Nephron progenitor cell (in vitro differentiated cells): ENCODE measurements around the gene FLRT3.

Experiments
- DNase-seq: peaks from one replicate; pipeline ENCODE4 v3.0.0; 2021
- H3K27ac Mint-ChIP-seq: 2 replicates; pipeline ENCODE4 v1.8.0; 2021; ENCODE audit warnings: mild to moderate bottlenecking, moderate library complexity, mixed read lengths
- H3K27me3 Mint-ChIP-seq: 2 replicates; pipeline ENCODE4 v1.8.0; 2021; ENCODE audit warnings: mild to moderate bottlenecking, low read depth, mixed read lengths; ENCODE audit not compliant: poor library complexity
- H3K36me3 Mint-ChIP-seq: 2 replicates; pipeline ENCODE4 v1.8.0; 2021; ENCODE audit warnings: low read depth, mixed read lengths
- H3K4me1 Mint-ChIP-seq: 2 replicates; pipeline ENCODE4 v1.8.0; 2021; ENCODE audit warnings: mixed read lengths
- H3K4me3 Mint-ChIP-seq: 2 replicates; pipeline ENCODE4 v1.8.0; 2021; ENCODE audit warnings: mild to moderate bottlenecking, moderate library complexity, mixed read lengths
- H3K9me3 Mint-ChIP-seq: 2 replicates; pipeline ENCODE4 v1.8.0; 2021; ENCODE audit warnings: mild to moderate bottlenecking, moderate library complexity, mixed read lengths
- CTCF ChIP-seq: fragments of 200-600 bp; sonication (generic); IDR thresholded peaks from 2 replicates; pipeline ENCODE4 v1.5.0; 2021; ENCODE audit warnings: antibody characterized with exemption

Gene FLRT3

GRCh38 chr20:14312001-14312400 lies 25.4 kb downstream of the FLRT3 start:
- Mint-ChIP-seq H3K4me3 (no peak overlapping the region), H3K4me1 (peaks cover 11% of the 10 kb centered on the region), H3K27ac (no peak overlapping the region), H3K9me3 (no peaks in the 10 kb centered on the region), H3K36me3 (no peaks in the 10 kb centered on the region), H3K27me3 (no peaks in the 10 kb centered on the region)
- DNase-seq, result no peak
- TF ChIP-seq CTCF, result no peak

- Mint-ChIP-seq H3K4me1 (peaks cover 11% of the 10 kb centered on the region), H3K27ac (no peak overlapping the region), H3K27me3 (no peaks in the 10 kb centered on the region), H3K4me3 (no peak overlapping the region), H3K9me3 (no peaks in the 10 kb centered on the region), H3K36me3 (no peaks in the 10 kb centered on the region)
- TF ChIP-seq CTCF, result no peak
- DNase-seq, result no peak
Observed at GRCh38 chr20:14310977-14311627, 26.3 kb downstream of the FLRT3 start.

GRCh38 chr20:14307956-14308355 lies 29.5 kb downstream of the FLRT3 start:
- Mint-ChIP-seq H3K27me3 (no peaks in the 10 kb centered on the region), H3K9me3 (peaks cover 3% of the 10 kb centered on the region), H3K36me3 (no peaks in the 10 kb centered on the region), H3K4me1 (peaks cover 6% of the 10 kb centered on the region), H3K4me3 (no peak overlapping the region), H3K27ac (no peak overlapping the region)
- TF ChIP-seq CTCF, result no peak
- no peak for DNase-seq

- H3K27me3 Mint-ChIP-seq, result no peaks in the 10 kb centered on the region
- H3K27ac Mint-ChIP-seq, result no peak overlapping the region
- no peak overlapping the region for H3K4me3 Mint-ChIP-seq
- peaks cover 3% of the 10 kb centered on the region for H3K9me3 Mint-ChIP-seq
- H3K4me1 Mint-ChIP-seq, result no peaks in the 10 kb centered on the region
- no peaks in the 10 kb centered on the region for H3K36me3 Mint-ChIP-seq
- no peak for DNase-seq
- no peak for TF ChIP-seq CTCF
Observed at GRCh38 chr20:14304472-14304871, 32.9 kb downstream of the FLRT3 start.

- no peaks in the 10 kb centered on the region for H3K4me1 Mint-ChIP-seq
Observed at GRCh38 chr20:14303651-14304050, 33.8 kb downstream of the FLRT3 start.

More at GRCh38 chr20:14303651-14304050, 33.8 kb downstream of the FLRT3 start:
- no peak for DNase-seq
- TF ChIP-seq CTCF, result no peak
- peaks cover 3% of the 10 kb centered on the region for H3K9me3 Mint-ChIP-seq
- H3K4me3 Mint-ChIP-seq, result no peak overlapping the region
- H3K27me3 Mint-ChIP-seq, result no peaks in the 10 kb centered on the region
- no peak overlapping the region for H3K27ac Mint-ChIP-seq
- H3K36me3 Mint-ChIP-seq, result no peaks in the 10 kb centered on the region
